HCT116 (cell line): ENCODE results near the gene PTPRZ1. TPM values are rescaled to one million over a fixed set of nuclear protein-coding genes. Genes with fewer than 3 reads are reported as not detected.

Experiments
- ATAC-seq: fragments of 200-7000 bp; cut with Tn5 transposase; 2 replicates; pipeline ENCODE4 v1.9.1; 2020; ENCODE audit warnings: mild to moderate bottlenecking, moderate library complexity
- BruUV-seq: library from RNA; stranded (reverse); fragments of 400-500 nt; replicated peaks from 2 replicates; lab custom pipeline; 2021; lab: Mats Ljungman, UMichigan
- CTCF ChIA-PET: fragments of 300-600 bp; sonication (Branson Sonifier 250); formaldehyde crosslinking; loops from one replicate; lab custom pipeline; 2021; ENCODE audit warnings: antibody characterized with exemption; lab: Charles Lee
- POLR2A ChIA-PET: fragments of 300-600, 350-600 bp; sonication (Branson Sonifier 250); formaldehyde crosslinking; loops from one replicate; lab custom pipeline; 2021; ENCODE audit warnings: antibody characterized with exemption; lab: Charles Lee
- RAD21 ChIA-PET, 2 experiments: fragments of 300-600 bp; sonication (Branson Sonifier 250); formaldehyde crosslinking; loops; one replicate each; lab custom pipeline; 2023; ENCODE audit warnings: low total read pairs in 2 of 2; ENCODE audit not compliant: uncharacterized antibody in 2 of 2, unreplicated experiment in 2 of 2, low non-redundant PET in 1 of 2; lab: Charles Lee
- DNase-seq: peaks from one replicate; pipeline ENCODE4 v3.0.0-alpha.2; 2010; ENCODE audit warnings: low read depth, low spot score
- H2AFZ ChIP-seq: fragments of 200-600 bp; shearing (Covaris generic), sonication (generic); 2 replicates; pipeline ENCODE4 v1.6.1; 2017; ENCODE audit warnings: low read depth, mixed run types, mixed read lengths, antibody characterized with exemption, low read length; ENCODE audit not compliant: poor library complexity, severe bottlenecking
- H3K27ac ChIP-seq: 2 replicates; pipeline ENCODE4 v1.5.1; 2012; ENCODE audit warnings: low read depth, low read length
- H3K27me3 ChIP-seq: fragments of 200-600 bp; sonication (generic); 2 replicates; pipeline ENCODE4 v1.6.1; 2016; ENCODE audit warnings: mixed run types, low read length, mixed read lengths; ENCODE audit not compliant: insufficient read depth
- H3K36me3 ChIP-seq, 2 experiments: fragments of 200-500 bp in 1 of 2; fragments of 200-600 bp in 1 of 2; sonication (Bioruptor generic) in 1 of 2; sonication (generic) in 1 of 2; 2 replicates each; pipeline versions ENCODE4 v1.5.1 to v1.6.1; 2014 to 2016; ENCODE audit warnings: low read length in 2 of 2, inconsistent platforms in 1 of 2, mixed read lengths in 1 of 2, mixed run types in 1 of 2; ENCODE audit not compliant: insufficient read depth in 2 of 2, control insufficient read depth in 1 of 2
- H3K4me1 ChIP-seq, 2 experiments: fragments of 200-600 bp in 1 of 2; sonication (generic) in 1 of 2; 2 replicates each; pipeline versions ENCODE4 v1.5.1 to v1.6.1; 2012 to 2017; ENCODE audit warnings: low read length in 2 of 2, inconsistent platforms in 1 of 2, mild to moderate bottlenecking in 1 of 2, mixed read lengths in 1 of 2, mixed run types in 1 of 2, moderate library complexity in 1 of 2; ENCODE audit not compliant: insufficient read depth in 2 of 2, control insufficient read depth in 1 of 2
- H3K4me2 ChIP-seq: fragments of 200-600 bp; sonication (generic); 2 replicates; pipeline ENCODE4 v1.6.1; 2017; ENCODE audit warnings: mixed run types, low read length, mixed read lengths
- H3K4me3 ChIP-seq, 2 experiments: fragments of 200-600 bp in 1 of 2; sonication (generic) in 1 of 2; replicated peaks in 1 of 2; 2 replicates each; pipeline ENCODE4 v1.5.1; 2011 to 2016; ENCODE audit warnings: low read length in 2 of 2, control low read depth in 1 of 2, low read depth in 1 of 2, mild to moderate bottlenecking in 1 of 2, mixed read lengths in 1 of 2, mixed run types in 1 of 2
- H3K79me2 ChIP-seq: fragments of 200-600 bp; sonication (generic); 2 replicates; pipeline ENCODE4 v1.6.1; 2017; ENCODE audit warnings: mild to moderate bottlenecking, mixed run types, low read length, moderate library complexity, mixed read lengths; ENCODE audit not compliant: insufficient read depth
- H3K9ac ChIP-seq: fragments of 200-600 bp; sonication (generic); 2 replicates; pipeline ENCODE4 v1.6.1; 2016; ENCODE audit warnings: low read length, mixed read lengths
- H3K9me2 ChIP-seq: fragments of 200-600 bp; sonication (generic), shearing (Covaris generic); 2 replicates; pipeline ENCODE4 v1.6.1; 2017; ENCODE audit warnings: mixed run types, mild to moderate bottlenecking, moderate library complexity; ENCODE audit not compliant: insufficient read depth
- H3K9me3 ChIP-seq, 2 experiments: fragments of 200-500 bp in 1 of 2; fragments of 200-600 bp in 1 of 2; sonication (Bioruptor generic) in 1 of 2; sonication (generic) in 1 of 2; 2 replicates each; pipeline ENCODE4 v1.6.1; 2014 to 2017; ENCODE audit warnings: low read length in 2 of 2, mixed read lengths in 2 of 2, inconsistent platforms in 1 of 2, low read depth in 1 of 2, mild to moderate bottlenecking in 1 of 2, mixed run types in 1 of 2, moderate library complexity in 1 of 2; ENCODE audit not compliant: control insufficient read depth in 1 of 2, insufficient read depth in 1 of 2
- H4K20me1 ChIP-seq: fragments of 200-600 bp; sonication (generic), shearing (Covaris generic); 2 replicates; pipeline ENCODE4 v1.6.1; 2017; ENCODE audit warnings: mixed run types, mild to moderate bottlenecking, moderate library complexity; ENCODE audit not compliant: insufficient read depth
- CBX3 ChIP-seq: IDR thresholded peaks from 2 replicates; pipeline ENCODE4 v1.6.1; 2012; ENCODE audit warnings: low read depth
- FOSL1 ChIP-seq: IDR thresholded peaks from 2 replicates; pipeline ENCODE4 v1.6.1; 2012; ENCODE audit warnings: low read depth
- JUND ChIP-seq: IDR thresholded peaks from 2 replicates; pipeline ENCODE4 v1.6.1; 2012
- POLR2A ChIP-seq: IDR thresholded peaks from 2 replicates; pipeline ENCODE4 v1.7.0; 2011; ENCODE audit warnings: borderline replicate concordance; ENCODE audit not compliant: insufficient read depth, insufficient read length; ENCODE audit errors: extremely low read depth
- POLR2AphosphoS5 ChIP-seq: IDR thresholded peaks from 2 replicates; pipeline ENCODE4 v1.6.1; 2011; ENCODE audit warnings: mild to moderate bottlenecking, low read depth, low read length, moderate library complexity
- TCF7L2 ChIP-seq: IDR thresholded peaks from 2 replicates; pipeline ENCODE4 v1.7.0; 2011; ENCODE audit warnings: borderline replicate concordance, inconsistent platforms; ENCODE audit not compliant: insufficient read depth, insufficient read length; ENCODE audit errors: extremely low read depth
- intact Hi-C: fragments of 100-400 bp; cut with micrococcal nuclease; formaldehyde crosslinking; loops from 2 replicates; pipeline ENCODE4 v1.10.0; 2022
- total RNA-seq: library from RNA; stranded (reverse); gene quantifications from one replicate; pipeline ENCODE4 v1.2.1, GENCODE V29; 2021; ENCODE audit not compliant: unreplicated experiment
- TF ChIP-seq, protein P1 (sequence below), 3 experiments: fragments of 200-600 bp in 1 of 3; sonication (generic) in 1 of 3; IDR thresholded peaks in 2 of 3; conservative IDR thresholded peaks in 1 of 3; 2 replicates each; pipeline ENCODE4 v1.5.1; 2012 to 2017; ENCODE audit warnings: low read depth in 2 of 3, low read length in 2 of 3, antibody characterized with exemption in 1 of 3, borderline replicate concordance in 1 of 3, control low read depth in 1 of 3, mild to moderate bottlenecking in 1 of 3, mixed read lengths in 1 of 3, mixed run types in 1 of 3, moderate library complexity in 1 of 3; ENCODE audit not compliant: insufficient read depth in 1 of 3
- TF ChIP-seq, protein P2 (sequence below): IDR thresholded peaks from 2 replicates; pipeline ENCODE4 v1.6.1; 2012
- TF ChIP-seq, protein P3 (sequence below): IDR thresholded peaks from 2 replicates; pipeline ENCODE4 v1.6.1; 2012

The PTPRZ1 gene
- total RNA-seq, 1 experiment from 2014 or later, result 0.25 TPM

- Histone ChIP-seq H3K27me3 (no peaks in the 10 kb centered on the region), H3K9ac (no peak overlapping the region), H3K9me3 (no peaks in the 10 kb centered on the region), H3K4me3 (no peak overlapping the region), H3K4me2 (no peak overlapping the region), H3K27ac (no peak overlapping the region), H4K20me1 (no peaks in the 10 kb centered on the region), H3K36me3 (no peaks in the 10 kb centered on the region), H3K4me1 (no peaks in the 10 kb centered on the region), H2AFZ (no peak overlapping the region), H3K79me2 (no peaks in the 10 kb centered on the region), H3K9me2 (no peaks in the 10 kb centered on the region)
- no peak for DNase-seq
- intact Hi-C loops, result no loop called here
- ChIA-PET RAD21 (no interaction called here), CTCF (no interaction called here), POLR2A (no interaction called here)
- BruUV-seq, result no TSS peak
- TF ChIP-seq, protein P1, sequence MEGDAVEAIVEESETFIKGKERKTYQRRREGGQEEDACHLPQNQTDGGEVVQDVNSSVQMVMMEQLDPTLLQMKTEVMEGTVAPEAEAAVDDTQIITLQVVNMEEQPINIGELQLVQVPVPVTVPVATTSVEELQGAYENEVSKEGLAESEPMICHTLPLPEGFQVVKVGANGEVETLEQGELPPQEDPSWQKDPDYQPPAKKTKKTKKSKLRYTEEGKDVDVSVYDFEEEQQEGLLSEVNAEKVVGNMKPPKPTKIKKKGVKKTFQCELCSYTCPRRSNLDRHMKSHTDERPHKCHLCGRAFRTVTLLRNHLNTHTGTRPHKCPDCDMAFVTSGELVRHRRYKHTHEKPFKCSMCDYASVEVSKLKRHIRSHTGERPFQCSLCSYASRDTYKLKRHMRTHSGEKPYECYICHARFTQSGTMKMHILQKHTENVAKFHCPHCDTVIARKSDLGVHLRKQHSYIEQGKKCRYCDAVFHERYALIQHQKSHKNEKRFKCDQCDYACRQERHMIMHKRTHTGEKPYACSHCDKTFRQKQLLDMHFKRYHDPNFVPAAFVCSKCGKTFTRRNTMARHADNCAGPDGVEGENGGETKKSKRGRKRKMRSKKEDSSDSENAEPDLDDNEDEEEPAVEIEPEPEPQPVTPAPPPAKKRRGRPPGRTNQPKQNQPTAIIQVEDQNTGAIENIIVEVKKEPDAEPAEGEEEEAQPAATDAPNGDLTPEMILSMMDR (IDR thresholded peaks at IDR 0.05 in 2 of 3, conservative IDR thresholded peaks at IDR 0.05 in 1 of 3; ENCODE audit: borderline replicate concordance in 1 of 3, insufficient read depth in 1 of 3, low read depth in 2 of 3, low read length in 2 of 3), result no peak
- TF ChIP-seq TCF7L2 (no peak), JUND (no peak), POLR2A (no peak), POLR2AphosphoS5 (no peak), CBX3 (no peak), FOSL1 (no peak)
- TF ChIP-seq, protein P2, sequence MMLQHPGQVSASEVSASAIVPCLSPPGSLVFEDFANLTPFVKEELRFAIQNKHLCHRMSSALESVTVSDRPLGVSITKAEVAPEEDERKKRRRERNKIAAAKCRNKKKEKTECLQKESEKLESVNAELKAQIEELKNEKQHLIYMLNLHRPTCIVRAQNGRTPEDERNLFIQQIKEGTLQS, result no peak
- TF ChIP-seq, protein P3, sequence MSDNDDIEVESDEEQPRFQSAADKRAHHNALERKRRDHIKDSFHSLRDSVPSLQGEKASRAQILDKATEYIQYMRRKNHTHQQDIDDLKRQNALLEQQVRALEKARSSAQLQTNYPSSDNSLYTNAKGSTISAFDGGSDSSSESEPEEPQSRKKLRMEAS, result no peak
- ATAC-seq, result no peak
Observed at GRCh38 chr7:122040147-122040546, 167.2 kb downstream of the PTPRZ1 start.
